Lower leg skin (tissue), 3 donors: ENCODE data around the gene CRHBP.
"Not testable (repeated sequence)": the region's sequence is repeated elsewhere in the genome, so short reads cannot be mapped to it uniquely, and the experiment has no call there.

Experiments used
- POLR2A ChIP-seq, 2 donors: fragments of 450-650 bp; IDR thresholded peaks; one replicate each; pipeline ENCODE4 v1.6.1; 2016 to 2017; ENCODE audit warnings: antibody characterized with exemption in 2 of 2, mild to moderate bottlenecking in 1 of 2, moderate library complexity in 1 of 2
- TF ChIP-seq, protein P1 (sequence below), 3 donors: fragments of 450-650 bp; IDR thresholded peaks; one replicate each; pipeline ENCODE4 v1.5.1; 2016; ENCODE audit warnings: antibody characterized with exemption in 3 of 3, mild to moderate bottlenecking in 3 of 3, moderate library complexity in 2 of 3

DNA sequence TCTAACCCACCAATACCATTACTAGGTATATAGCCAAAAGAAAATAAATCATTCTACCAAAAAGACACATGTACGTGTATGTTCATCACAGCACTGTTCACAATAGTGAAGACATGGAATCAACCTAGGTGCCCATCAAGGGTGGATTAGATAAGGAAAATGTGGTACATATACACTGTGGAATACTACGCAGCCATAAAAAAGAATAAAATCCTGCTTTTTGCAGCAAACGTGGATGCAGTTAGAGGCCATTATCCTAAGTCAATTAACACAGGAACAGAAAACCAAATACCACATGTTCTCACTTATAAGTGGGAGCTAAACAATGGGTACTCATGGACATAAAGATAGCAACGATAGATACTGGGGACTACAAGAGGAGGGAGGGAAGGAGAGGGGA lies 45.4 kb downstream of the CRHBP start:
- TF ChIP-seq, protein P1, sequence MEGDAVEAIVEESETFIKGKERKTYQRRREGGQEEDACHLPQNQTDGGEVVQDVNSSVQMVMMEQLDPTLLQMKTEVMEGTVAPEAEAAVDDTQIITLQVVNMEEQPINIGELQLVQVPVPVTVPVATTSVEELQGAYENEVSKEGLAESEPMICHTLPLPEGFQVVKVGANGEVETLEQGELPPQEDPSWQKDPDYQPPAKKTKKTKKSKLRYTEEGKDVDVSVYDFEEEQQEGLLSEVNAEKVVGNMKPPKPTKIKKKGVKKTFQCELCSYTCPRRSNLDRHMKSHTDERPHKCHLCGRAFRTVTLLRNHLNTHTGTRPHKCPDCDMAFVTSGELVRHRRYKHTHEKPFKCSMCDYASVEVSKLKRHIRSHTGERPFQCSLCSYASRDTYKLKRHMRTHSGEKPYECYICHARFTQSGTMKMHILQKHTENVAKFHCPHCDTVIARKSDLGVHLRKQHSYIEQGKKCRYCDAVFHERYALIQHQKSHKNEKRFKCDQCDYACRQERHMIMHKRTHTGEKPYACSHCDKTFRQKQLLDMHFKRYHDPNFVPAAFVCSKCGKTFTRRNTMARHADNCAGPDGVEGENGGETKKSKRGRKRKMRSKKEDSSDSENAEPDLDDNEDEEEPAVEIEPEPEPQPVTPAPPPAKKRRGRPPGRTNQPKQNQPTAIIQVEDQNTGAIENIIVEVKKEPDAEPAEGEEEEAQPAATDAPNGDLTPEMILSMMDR (IDR thresholded peaks at IDR 0.05) = not testable (repeated sequence)
- not testable (repeated sequence) for TF ChIP-seq POLR2A (IDR thresholded peaks at IDR 0.05)
